KMS-11 (cell line): ENCODE measurements around the gene PPHLN1.

Experiments used
- H2AFZ ChIP-seq: fragments of 200-600 bp; sonication (generic); 2 replicates; pipeline ENCODE4 v1.6.1; 2016; ENCODE audit warnings: antibody characterized with exemption, mixed run types, low read depth
- H3K27ac ChIP-seq: fragments of 200-600 bp; sonication (generic); 2 replicates; pipeline ENCODE4 v1.6.1; 2016; ENCODE audit warnings: mild to moderate bottlenecking, mixed run types
- H3K27me3 ChIP-seq: fragments of 200-600 bp; sonication (generic); 2 replicates; pipeline ENCODE4 v1.6.1; 2017; ENCODE audit warnings: mild to moderate bottlenecking, low read depth, mixed run types, moderate library complexity; ENCODE audit not compliant: insufficient read depth
- H3K36me3 ChIP-seq: fragments of 200-600 bp; sonication (generic); 2 replicates; pipeline ENCODE4 v1.6.1; 2017; ENCODE audit warnings: mild to moderate bottlenecking, mixed run types; ENCODE audit not compliant: insufficient read depth
- H3K4me1 ChIP-seq: fragments of 200-600 bp; sonication (generic); 2 replicates; pipeline ENCODE4 v1.6.1; 2016; ENCODE audit warnings: mild to moderate bottlenecking, low read depth, mixed run types; ENCODE audit not compliant: poor library complexity, severe bottlenecking
- H3K4me2 ChIP-seq: fragments of 200-600 bp; sonication (generic); 2 replicates; pipeline ENCODE4 v1.7.0; 2016; ENCODE audit warnings: mild to moderate bottlenecking, mixed run types
- H3K4me3 ChIP-seq: fragments of 200-600 bp; sonication (generic); IDR thresholded peaks from 2 replicates; pipeline ENCODE4 v1.6.1; 2017; ENCODE audit warnings: low read depth, low read length, mixed read lengths; ENCODE audit not compliant: insufficient read depth
- H3K79me2 ChIP-seq: fragments of 200-600 bp; sonication (generic); 2 replicates; pipeline ENCODE4 v1.6.1; 2016; ENCODE audit warnings: low read depth, mixed run types; ENCODE audit not compliant: insufficient read depth
- H3K9ac ChIP-seq: fragments of 200-600 bp; sonication (generic); 2 replicates; pipeline ENCODE4 v1.6.1; 2016; ENCODE audit warnings: mild to moderate bottlenecking, mixed run types
- H4K20me1 ChIP-seq: fragments of 200-600 bp; sonication (generic); 2 replicates; pipeline ENCODE4 v1.6.1; 2016; ENCODE audit warnings: mild to moderate bottlenecking, mixed run types; ENCODE audit not compliant: insufficient read depth
- CTCF ChIP-seq: fragments of 200-600 bp; sonication (generic); conservative IDR thresholded peaks from 2 replicates; pipeline ENCODE4 v1.6.1; 2017; ENCODE audit warnings: low read depth, mild to moderate bottlenecking, antibody characterized with exemption, low read length, moderate library complexity, mixed read lengths

The PPHLN1 gene

GRCh38 chr12:42325653-42326474 lies at the start of gene PPHLN1, which contains the start of gene ZCRB1:
Gene PPHLN1 (plus strand): TSS chr12:42326167. CDS start chr12:42335903, 9,736 bp downstream.
Gene ZCRB1 (minus strand): TSS chr12:42326094. CDS start chr12:42324102, 1,992 bp downstream.
- no peaks in the 10 kb centered on the region for H3K36me3 ChIP-seq
- peak within 1 kb of the TSS; percentile 69 for H3K9ac ChIP-seq
- H3K4me3 ChIP-seq = peak within 1 kb of the TSS; percentile 16
- peak within 1 kb of the TSS; percentile 68 for H3K27ac ChIP-seq
- no peaks in the 10 kb centered on the region for H4K20me1 ChIP-seq
- peak within 1 kb of the TSS; percentile 79 for H3K4me2 ChIP-seq
- peaks cover 48% of the 10 kb centered on the region for H3K79me2 ChIP-seq
- H3K27me3 ChIP-seq = no peaks in the 10 kb centered on the region
- H2AFZ ChIP-seq = peak within 1 kb of the TSS; percentile 69
- no peak for TF ChIP-seq CTCF
- H3K4me1 ChIP-seq = peaks cover 19% of the 10 kb centered on the region

DNA sequence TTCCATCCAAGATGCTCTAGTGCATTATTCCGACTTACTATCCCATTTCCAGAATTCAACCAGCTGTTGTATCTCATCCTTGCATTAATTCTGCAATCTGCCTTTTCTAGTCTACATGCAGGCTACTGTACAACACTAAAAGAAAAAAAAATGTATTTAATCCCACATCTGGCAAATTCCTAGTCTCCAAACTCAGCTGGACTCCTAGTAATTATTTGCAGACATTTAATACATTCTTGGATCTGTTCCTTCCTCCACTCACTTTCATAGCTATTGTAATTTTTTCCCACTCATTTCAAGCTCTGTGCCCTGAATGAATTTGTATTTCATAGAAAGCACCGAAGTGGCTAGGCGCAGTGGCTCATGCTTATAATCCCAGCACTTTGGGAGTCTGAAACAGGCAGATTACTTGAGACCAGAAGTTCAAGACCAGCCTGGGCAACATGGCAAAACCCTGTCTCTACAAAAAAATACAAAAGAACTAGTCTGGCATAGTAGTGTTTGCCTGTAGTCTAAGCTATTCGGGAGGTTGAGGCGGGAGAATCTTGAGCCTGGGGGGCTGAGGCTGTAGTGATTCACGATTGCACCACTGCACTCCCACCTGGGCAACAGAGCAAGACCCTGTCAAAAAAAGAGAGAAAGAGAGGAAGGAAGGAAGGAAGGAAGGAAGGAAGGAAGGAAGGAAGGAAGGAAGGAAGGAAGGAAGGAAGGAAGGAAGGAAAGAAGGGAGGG lies 48.4 kb upstream of the PPHLN1 start:
- no peaks in the 10 kb centered on the region for H3K4me1 ChIP-seq
- no peaks in the 10 kb centered on the region for H3K27me3 ChIP-seq
- H3K36me3 ChIP-seq = no peaks in the 10 kb centered on the region
- H3K27ac ChIP-seq = no peak overlapping the region
- no peak overlapping the region for H3K4me3 ChIP-seq
- H3K79me2 ChIP-seq = no peaks in the 10 kb centered on the region
- no peak overlapping the region for H3K9ac ChIP-seq
- no peak overlapping the region for H2AFZ ChIP-seq
- TF ChIP-seq CTCF = no peak
- no peak overlapping the region for H3K4me2 ChIP-seq
- H4K20me1 ChIP-seq = no peaks in the 10 kb centered on the region

GRCh38 chr12:42278128-42278510 lies 47.8 kb upstream of the PPHLN1 start:
- H3K27ac ChIP-seq = no peak overlapping the region
- H3K36me3 ChIP-seq = no peaks in the 10 kb centered on the region
- H3K4me1 ChIP-seq = no peaks in the 10 kb centered on the region
- TF ChIP-seq CTCF = no peak
- no peak overlapping the region for H3K9ac ChIP-seq
- no peaks in the 10 kb centered on the region for H3K27me3 ChIP-seq
- no peaks in the 10 kb centered on the region for H3K79me2 ChIP-seq
- H3K4me3 ChIP-seq = no peak overlapping the region
- H2AFZ ChIP-seq = no peak overlapping the region
- no peak overlapping the region for H3K4me2 ChIP-seq
- H4K20me1 ChIP-seq = no peaks in the 10 kb centered on the region

- H3K4me2 ChIP-seq = no peak overlapping the region
- H3K27me3 ChIP-seq = no peaks in the 10 kb centered on the region
- H3K27ac ChIP-seq = no peak overlapping the region
- no peak overlapping the region for H2AFZ ChIP-seq
- H3K79me2 ChIP-seq = no peaks in the 10 kb centered on the region
- no peak overlapping the region for H3K9ac ChIP-seq
- no peaks in the 10 kb centered on the region for H3K4me1 ChIP-seq
- H3K4me3 ChIP-seq = no peak overlapping the region
- no peaks in the 10 kb centered on the region for H4K20me1 ChIP-seq
- no peak for TF ChIP-seq CTCF
- no peaks in the 10 kb centered on the region for H3K36me3 ChIP-seq
These were observed 44.7 kb upstream of the PPHLN1 start for GRCh38 chr12:42281278-42281677.
